Esophagus squamous epithelium (tissue), 4 donors: ENCODE measurements around the gene IL31.

Experiments
- POLR2A ChIP-seq, 4 donors: fragments of 450-650 bp; IDR thresholded peaks; one replicate each; pipeline ENCODE4 v1.6.1; 2017; ENCODE audit warnings: antibody characterized with exemption in 4 of 4, mild to moderate bottlenecking in 4 of 4, moderate library complexity in 3 of 4
- TF ChIP-seq, protein P1 (sequence below), 6 experiments: fragments of 450-650 bp in 4 of 6; fragments of 200-600 bp in 2 of 6; sonication (generic) in 2 of 6; IDR thresholded peaks; one replicate each; pipeline ENCODE4 v1.5.1; 2016 to 2019; ENCODE audit warnings: antibody characterized with exemption in 6 of 6, mild to moderate bottlenecking in 4 of 6, moderate library complexity in 4 of 6

DNA sequence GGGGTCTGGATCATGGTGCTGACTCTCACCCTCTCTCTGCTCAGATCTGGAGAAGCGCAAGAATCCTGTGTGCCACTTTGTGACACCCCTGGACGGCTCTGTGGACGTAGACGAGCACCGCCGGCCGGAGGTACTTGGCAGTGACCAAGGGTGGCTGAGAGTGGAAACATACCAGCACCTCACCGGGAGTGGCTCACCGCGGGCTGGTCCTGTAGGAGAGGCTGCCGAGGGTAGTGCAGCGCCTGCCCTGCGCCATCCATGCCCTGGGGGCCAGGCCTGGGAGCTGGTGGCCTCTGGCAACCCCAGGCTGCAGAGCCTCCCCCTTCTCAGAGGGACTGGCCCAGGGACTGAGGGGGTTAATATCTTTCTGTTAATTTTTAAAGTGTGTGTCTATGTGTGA is 46.2 kb downstream of the IL31 start:
- TF ChIP-seq, protein P1, sequence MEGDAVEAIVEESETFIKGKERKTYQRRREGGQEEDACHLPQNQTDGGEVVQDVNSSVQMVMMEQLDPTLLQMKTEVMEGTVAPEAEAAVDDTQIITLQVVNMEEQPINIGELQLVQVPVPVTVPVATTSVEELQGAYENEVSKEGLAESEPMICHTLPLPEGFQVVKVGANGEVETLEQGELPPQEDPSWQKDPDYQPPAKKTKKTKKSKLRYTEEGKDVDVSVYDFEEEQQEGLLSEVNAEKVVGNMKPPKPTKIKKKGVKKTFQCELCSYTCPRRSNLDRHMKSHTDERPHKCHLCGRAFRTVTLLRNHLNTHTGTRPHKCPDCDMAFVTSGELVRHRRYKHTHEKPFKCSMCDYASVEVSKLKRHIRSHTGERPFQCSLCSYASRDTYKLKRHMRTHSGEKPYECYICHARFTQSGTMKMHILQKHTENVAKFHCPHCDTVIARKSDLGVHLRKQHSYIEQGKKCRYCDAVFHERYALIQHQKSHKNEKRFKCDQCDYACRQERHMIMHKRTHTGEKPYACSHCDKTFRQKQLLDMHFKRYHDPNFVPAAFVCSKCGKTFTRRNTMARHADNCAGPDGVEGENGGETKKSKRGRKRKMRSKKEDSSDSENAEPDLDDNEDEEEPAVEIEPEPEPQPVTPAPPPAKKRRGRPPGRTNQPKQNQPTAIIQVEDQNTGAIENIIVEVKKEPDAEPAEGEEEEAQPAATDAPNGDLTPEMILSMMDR (IDR thresholded peaks at IDR 0.05): no peak
- TF ChIP-seq POLR2A (IDR thresholded peaks at IDR 0.05): no peak
